Uterus (tissue), 4 donors: ENCODE measurements around the gene GRK5. TPM values are rescaled to one million over a fixed set of nuclear protein-coding genes. Genes with fewer than 3 reads are reported as not detected.

ENCODE experiments used
- DNase-seq, 2 donors: peaks; one replicate each; pipeline ENCODE4 v3.0.0-alpha.2; 2019 to 2020
- H3K27ac ChIP-seq, 2 donors: fragments of 200-600 bp; sonication (generic); 1 replicate in 1 of 2; 2 replicates in 1 of 2; pipeline ENCODE4 v1.5.1; 2016 to 2018
- H3K27me3 ChIP-seq, 2 donors: fragments of 200-600 bp; sonication (generic); one replicate each; pipeline ENCODE4 v1.5.1; 2018 to 2019; ENCODE audit warnings: control low read depth in 1 of 2
- H3K36me3 ChIP-seq, 2 donors: fragments of 200-600 bp; sonication (generic); one replicate each; pipeline ENCODE4 v1.5.1; 2019; ENCODE audit warnings: control low read depth in 1 of 2
- H3K4me1 ChIP-seq, 2 donors: fragments of 200-600 bp; sonication (generic); one replicate each; pipeline ENCODE4 v1.5.1; 2018 to 2019; ENCODE audit warnings: control low read depth in 1 of 2
- H3K4me3 ChIP-seq, 2 donors: fragments of 200-600 bp; sonication (generic); 1 replicate in 1 of 2; 2 replicates in 1 of 2; pipeline ENCODE4 v1.5.1; 2018 to 2019; ENCODE audit warnings: mild to moderate bottlenecking in 1 of 2
- H3K9me3 ChIP-seq, 2 donors: fragments of 200-600 bp; sonication (generic); one replicate each; pipeline ENCODE4 v1.5.1; 2019; ENCODE audit warnings: control low read depth in 1 of 2
- CTCF ChIP-seq, 4 experiments: fragments of 200-600 bp in 2 of 4; fragments of 450-650 bp in 2 of 4; sonication (generic) in 2 of 4; IDR thresholded peaks; one replicate each; pipeline ENCODE4 v1.5.1; 2016 to 2019; ENCODE audit warnings: antibody characterized with exemption in 4 of 4, mild to moderate bottlenecking in 2 of 4, moderate library complexity in 1 of 4
- POLR2A ChIP-seq, 2 donors: fragments of 450-650 bp; IDR thresholded peaks; one replicate each; pipeline ENCODE4 v1.6.1; 2016; ENCODE audit warnings: antibody characterized with exemption in 2 of 2, mild to moderate bottlenecking in 1 of 2, moderate library complexity in 1 of 2
- intact Hi-C: fragments of 100-400 bp; cut with DNase I; formaldehyde crosslinking; loops from one replicate; pipeline ENCODE4 v1.15.1; 2023; ENCODE audit warnings: low total_unique reads
- total RNA-seq, 4 donors: library from RNA; depleted of rRNA in 3 of 4; stranded (reverse); fragments of >200 nt in 3 of 4; gene quantifications; one replicate each; pipeline versions ENCODE4 v1.1.0 to v1.2.4, GENCODE V29; 2014 to 2023
- donor health status: DM: yes; HTN: yes; CAD: no.

The GRK5 gene
- total RNA-seq, 4 donors from 2014 or later, result 11.6 to 34.6 (median 14.1) TPM

GRCh38 chr10:119221666-119222065 is 14.3 kb downstream of the GRK5 start:
- Histone ChIP-seq H3K27me3 (no peaks in the 10 kb centered on the region), H3K4me1 (peaks cover 10 to 11% of the 10 kb centered on the region in 2 donors), H3K36me3 (no peaks in the 10 kb centered on the region), H3K27ac (peak overlapping the region; percentile 44 to 59), H3K4me3 (no peak overlapping the region), H3K9me3 (no peaks in the 10 kb centered on the region)
- no peak for TF ChIP-seq POLR2A (IDR thresholded peaks at IDR 0.05)
- TF ChIP-seq CTCF (IDR thresholded peaks at IDR 0.05), result no peak
- intact Hi-C loops, result no loop called here
- no peak for DNase-seq

- H3K4me1 ChIP-seq, result peaks cover 10% of the 10 kb centered on the region in 2 donors
- H3K36me3 ChIP-seq, result no peaks in the 10 kb centered on the region
- H3K4me3 ChIP-seq, result no peak overlapping the region
- no peaks in the 10 kb centered on the region for H3K27me3 ChIP-seq
- intact Hi-C loops, result no loop called here
- peak overlapping the region; percentile 44 to 59 for H3K27ac ChIP-seq
- TF ChIP-seq POLR2A (IDR thresholded peaks at IDR 0.05) (no peak), CTCF (IDR thresholded peaks at IDR 0.05) (no peak)
- no peak for DNase-seq
- no peaks in the 10 kb centered on the region for H3K9me3 ChIP-seq
These were observed 15.2 kb downstream of the GRK5 start for GRCh38 chr10:119222537-119222936.

GRCh38 chr10:119222966-119223386 is 15.6 kb downstream of the GRK5 start:
- Histone ChIP-seq H3K9me3 (no peaks in the 10 kb centered on the region), H3K36me3 (no peaks in the 10 kb centered on the region), H3K27ac (peak overlapping the region; percentile 44 to 59), H3K4me1 (peaks cover 8 to 10% of the 10 kb centered on the region in 2 donors), H3K4me3 (no peak overlapping the region), H3K27me3 (no peaks in the 10 kb centered on the region)
- DNase-seq, result no peak
- intact Hi-C loops, result no loop called here
- TF ChIP-seq POLR2A (IDR thresholded peaks at IDR 0.05) (no peak), CTCF (IDR thresholded peaks at IDR 0.05) (no peak)

GRCh38 chr10:119225083-119225658 is 17.8 kb downstream of the GRK5 start:
- H3K27me3 ChIP-seq, result no peaks in the 10 kb centered on the region
- no peaks in the 10 kb centered on the region for H3K9me3 ChIP-seq
- no peaks in the 10 kb centered on the region for H3K36me3 ChIP-seq
- intact Hi-C loops, result no loop called here
- peaks cover 8 to 10% of the 10 kb centered on the region in 2 donors for H3K4me1 ChIP-seq
- TF ChIP-seq CTCF (IDR thresholded peaks at IDR 0.05) (no peak), POLR2A (IDR thresholded peaks at IDR 0.05) (no peak)
- H3K4me3 ChIP-seq, result no peak overlapping the region
- no peak overlapping the region for H3K27ac ChIP-seq
- no peak for DNase-seq

GRCh38 chr10:119227825-119228224 is 20.5 kb downstream of the GRK5 start:
- Histone ChIP-seq H3K4me3 (no peak overlapping the region), H3K4me1 (no peaks in the 10 kb centered on the region), H3K9me3 (no peaks in the 10 kb centered on the region), H3K27ac (no peak overlapping the region), H3K36me3 (no peaks in the 10 kb centered on the region), H3K27me3 (no peaks in the 10 kb centered on the region)
- intact Hi-C loops, result no loop called here
- DNase-seq, result no peak
- TF ChIP-seq CTCF (IDR thresholded peaks at IDR 0.05) (no peak), POLR2A (IDR thresholded peaks at IDR 0.05) (no peak)
